Ovary (tissue), 3 donors: ENCODE results near the gene JAK1.

Experiments used
- EP300 ChIP-seq: sonication (generic); formaldehyde crosslinking; IDR thresholded peaks from one replicate; pipeline ENCODE4 v1.6.1; 2017; ENCODE audit warnings: antibody characterized with exemption
- POLR2A ChIP-seq: fragments of 450-650 bp; IDR thresholded peaks from one replicate; pipeline ENCODE4 v1.6.1; 2017; ENCODE audit warnings: antibody characterized with exemption, mild to moderate bottlenecking, moderate library complexity
- TF ChIP-seq, protein P1 (sequence below), 3 donors: fragments of 450-650 bp in 2 of 3; fragments of 200-600 bp in 1 of 3; IDR thresholded peaks; one replicate each; pipeline versions ENCODE4 v1.5.1 to v1.8.0; 2016 to 2022; ENCODE audit warnings: antibody characterized with exemption in 3 of 3, mild to moderate bottlenecking in 1 of 3
- donor health status: DM: no; HTN: no; CAD: no.

DNA sequence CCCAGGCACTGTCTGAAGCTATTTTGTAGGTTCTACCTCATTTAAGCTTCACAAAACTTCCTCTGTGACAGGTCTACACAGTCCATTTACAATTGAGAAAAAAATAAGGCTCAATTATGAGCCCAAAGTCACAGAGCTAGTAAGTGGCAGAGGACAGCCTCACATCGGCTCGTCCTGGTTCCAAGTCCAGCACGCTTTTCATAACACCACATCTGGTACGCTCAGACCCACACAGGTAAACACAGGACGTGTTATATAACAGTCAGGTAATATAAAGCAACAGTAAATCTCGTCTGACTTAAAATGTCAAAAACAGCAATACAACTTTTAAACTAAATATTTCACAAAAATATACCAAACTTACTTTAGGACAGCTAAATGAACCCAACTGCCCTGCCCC lies 13.1 kb downstream of the JAK1 start:
- TF ChIP-seq, protein P1, sequence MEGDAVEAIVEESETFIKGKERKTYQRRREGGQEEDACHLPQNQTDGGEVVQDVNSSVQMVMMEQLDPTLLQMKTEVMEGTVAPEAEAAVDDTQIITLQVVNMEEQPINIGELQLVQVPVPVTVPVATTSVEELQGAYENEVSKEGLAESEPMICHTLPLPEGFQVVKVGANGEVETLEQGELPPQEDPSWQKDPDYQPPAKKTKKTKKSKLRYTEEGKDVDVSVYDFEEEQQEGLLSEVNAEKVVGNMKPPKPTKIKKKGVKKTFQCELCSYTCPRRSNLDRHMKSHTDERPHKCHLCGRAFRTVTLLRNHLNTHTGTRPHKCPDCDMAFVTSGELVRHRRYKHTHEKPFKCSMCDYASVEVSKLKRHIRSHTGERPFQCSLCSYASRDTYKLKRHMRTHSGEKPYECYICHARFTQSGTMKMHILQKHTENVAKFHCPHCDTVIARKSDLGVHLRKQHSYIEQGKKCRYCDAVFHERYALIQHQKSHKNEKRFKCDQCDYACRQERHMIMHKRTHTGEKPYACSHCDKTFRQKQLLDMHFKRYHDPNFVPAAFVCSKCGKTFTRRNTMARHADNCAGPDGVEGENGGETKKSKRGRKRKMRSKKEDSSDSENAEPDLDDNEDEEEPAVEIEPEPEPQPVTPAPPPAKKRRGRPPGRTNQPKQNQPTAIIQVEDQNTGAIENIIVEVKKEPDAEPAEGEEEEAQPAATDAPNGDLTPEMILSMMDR (IDR thresholded peaks at IDR 0.05): no peak
- TF ChIP-seq EP300 (no peak), POLR2A (no peak)
